Osteocyte (in vitro differentiated cells): ENCODE measurements around the gene MCM7. TPM values are rescaled to one million over a fixed set of nuclear protein-coding genes. Genes with fewer than 3 reads are reported as not detected.

Experiments
- DNase-seq: peaks from one replicate; pipeline ENCODE4 v3.0.0; 2021; ENCODE audit warnings: mixed read lengths; ENCODE audit not compliant: unreplicated experiment; ENCODE audit errors: extremely low spot score
- H3K27ac Mint-ChIP-seq: one replicate; pipeline ENCODE4 v1.8.0; 2021; ENCODE audit warnings: mild to moderate bottlenecking, mixed read lengths; ENCODE audit not compliant: unreplicated experiment
- H3K27me3 Mint-ChIP-seq: one replicate; pipeline ENCODE4 v1.8.0; 2021; ENCODE audit warnings: mixed read lengths; ENCODE audit not compliant: unreplicated experiment
- H3K36me3 Mint-ChIP-seq: one replicate; pipeline ENCODE4 v1.8.0; 2021; ENCODE audit warnings: mixed read lengths; ENCODE audit not compliant: unreplicated experiment
- H3K4me1 Mint-ChIP-seq: one replicate; pipeline ENCODE4 v1.8.0; 2021; ENCODE audit warnings: mixed read lengths; ENCODE audit not compliant: unreplicated experiment
- H3K4me3 Mint-ChIP-seq: one replicate; pipeline ENCODE4 v1.8.0; 2021; ENCODE audit warnings: mild to moderate bottlenecking, moderate library complexity, mixed read lengths; ENCODE audit not compliant: unreplicated experiment
- H3K9me3 Mint-ChIP-seq: one replicate; pipeline ENCODE4 v1.8.0; 2021; ENCODE audit warnings: mixed read lengths; ENCODE audit not compliant: unreplicated experiment
- total RNA-seq: library from RNA; stranded (reverse); gene quantifications from 2 replicates; pipeline ENCODE4 v1.2.1, GENCODE V29; 2021
- TF ChIP-seq, protein P1 (sequence below): fragments of 200-600 bp; sonication (generic); IDR thresholded peaks from 2 replicates; pipeline ENCODE4 v1.5.0; 2021; ENCODE audit warnings: antibody characterized with exemption, mild to moderate bottlenecking, moderate library complexity

The MCM7 gene
- total RNA-seq, 1 donor from 2014 or later: 77.8 TPM

- Mint-ChIP-seq H3K27me3 (no peaks in the 10 kb centered on the region), H3K4me1 (peaks cover 18% of the 10 kb centered on the region), H3K27ac (peak overlapping the region; percentile 98), H3K4me3 (peak overlapping the region; percentile 96), H3K36me3 (peaks cover 5% of the 10 kb centered on the region), H3K9me3 (no peaks in the 10 kb centered on the region)
- TF ChIP-seq, protein P1, sequence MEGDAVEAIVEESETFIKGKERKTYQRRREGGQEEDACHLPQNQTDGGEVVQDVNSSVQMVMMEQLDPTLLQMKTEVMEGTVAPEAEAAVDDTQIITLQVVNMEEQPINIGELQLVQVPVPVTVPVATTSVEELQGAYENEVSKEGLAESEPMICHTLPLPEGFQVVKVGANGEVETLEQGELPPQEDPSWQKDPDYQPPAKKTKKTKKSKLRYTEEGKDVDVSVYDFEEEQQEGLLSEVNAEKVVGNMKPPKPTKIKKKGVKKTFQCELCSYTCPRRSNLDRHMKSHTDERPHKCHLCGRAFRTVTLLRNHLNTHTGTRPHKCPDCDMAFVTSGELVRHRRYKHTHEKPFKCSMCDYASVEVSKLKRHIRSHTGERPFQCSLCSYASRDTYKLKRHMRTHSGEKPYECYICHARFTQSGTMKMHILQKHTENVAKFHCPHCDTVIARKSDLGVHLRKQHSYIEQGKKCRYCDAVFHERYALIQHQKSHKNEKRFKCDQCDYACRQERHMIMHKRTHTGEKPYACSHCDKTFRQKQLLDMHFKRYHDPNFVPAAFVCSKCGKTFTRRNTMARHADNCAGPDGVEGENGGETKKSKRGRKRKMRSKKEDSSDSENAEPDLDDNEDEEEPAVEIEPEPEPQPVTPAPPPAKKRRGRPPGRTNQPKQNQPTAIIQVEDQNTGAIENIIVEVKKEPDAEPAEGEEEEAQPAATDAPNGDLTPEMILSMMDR: no peak
- no peak for DNase-seq
These were observed 17.3 kb upstream of the MCM7 start for GRCh38 chr7:100118388-100119071.

- Mint-ChIP-seq H3K4me1 (peaks cover 10% of the 10 kb centered on the region), H3K4me3 (no peak overlapping the region), H3K27me3 (no peaks in the 10 kb centered on the region), H3K27ac (no peak overlapping the region), H3K9me3 (no peaks in the 10 kb centered on the region), H3K36me3 (peaks cover 9% of the 10 kb centered on the region)
- TF ChIP-seq, protein P1: no peak
- DNase-seq: no peak
These were observed 13.8 kb upstream of the MCM7 start for GRCh38 chr7:100115026-100115425.

DNA sequence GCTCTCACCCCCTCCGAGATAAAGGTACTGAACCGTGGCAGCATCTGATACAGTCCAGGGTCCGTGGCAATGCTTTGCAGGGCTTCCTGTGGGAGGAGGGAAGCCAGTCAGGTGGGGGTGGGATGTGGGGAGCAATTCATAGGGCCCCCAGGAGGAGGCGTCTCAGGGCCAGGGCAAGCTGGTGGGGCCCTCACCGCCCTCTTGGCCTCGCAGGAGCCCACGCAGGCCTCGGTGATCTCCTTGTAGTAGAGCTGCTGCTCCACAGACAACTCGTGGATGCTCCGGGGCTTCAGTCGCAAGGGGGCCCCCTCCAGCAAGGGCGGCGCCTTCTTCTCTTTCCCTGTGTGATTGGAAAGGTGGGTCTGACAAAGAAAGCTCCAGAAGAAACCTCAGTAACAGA is 10.7 kb upstream of the MCM7 start:
- TF ChIP-seq, protein P1: no peak
- Mint-ChIP-seq H3K27me3 (no peaks in the 10 kb centered on the region), H3K36me3 (peaks cover 17% of the 10 kb centered on the region), H3K27ac (no peak overlapping the region), H3K9me3 (no peaks in the 10 kb centered on the region), H3K4me3 (no peak overlapping the region), H3K4me1 (no peaks in the 10 kb centered on the region)
- DNase-seq: no peak

DNA sequence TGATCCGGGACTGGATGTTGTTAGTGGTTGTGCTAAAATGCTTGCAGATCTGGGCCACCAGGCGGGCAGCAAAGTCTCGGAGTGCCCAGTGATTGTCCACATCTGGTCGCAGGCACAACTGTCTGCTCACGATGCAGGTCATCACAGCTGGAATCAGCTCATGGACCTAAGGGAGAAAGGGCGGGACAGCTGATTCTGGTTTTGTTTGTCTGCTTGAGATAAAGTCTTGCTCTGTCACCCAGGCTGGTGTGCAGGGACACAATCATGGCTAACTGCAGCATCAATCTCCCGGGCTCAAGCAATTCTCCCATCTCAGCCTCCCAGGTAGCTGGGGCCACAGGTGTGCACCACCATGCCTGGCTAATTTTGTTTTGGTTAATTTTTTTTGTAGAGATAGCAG is 10.0 kb upstream of the MCM7 start:
- Mint-ChIP-seq H3K4me1 (no peaks in the 10 kb centered on the region), H3K27me3 (no peaks in the 10 kb centered on the region), H3K9me3 (no peaks in the 10 kb centered on the region), H3K36me3 (peaks cover 21% of the 10 kb centered on the region), H3K4me3 (no peak overlapping the region), H3K27ac (no peak overlapping the region)
- TF ChIP-seq, protein P1: no peak
- no peak for DNase-seq

- Mint-ChIP-seq H3K4me1 (no peaks in the 10 kb centered on the region), H3K36me3 (peaks cover 23% of the 10 kb centered on the region), H3K9me3 (no peaks in the 10 kb centered on the region), H3K27me3 (no peaks in the 10 kb centered on the region), H3K27ac (no peak overlapping the region), H3K4me3 (no peak overlapping the region)
- TF ChIP-seq, protein P1: peak; percentile 7
- DNase-seq: no peak
These were observed 8.4 kb upstream of the MCM7 start for GRCh38 chr7:100109521-100110163.
